ENCODE measurements around the gene AMD1.
"Not testable (repeated sequence)": the region's sequence is repeated elsewhere in the genome, so short reads cannot be mapped to it uniquely, and the experiment has no call there.

Gene AMD1

DNA sequence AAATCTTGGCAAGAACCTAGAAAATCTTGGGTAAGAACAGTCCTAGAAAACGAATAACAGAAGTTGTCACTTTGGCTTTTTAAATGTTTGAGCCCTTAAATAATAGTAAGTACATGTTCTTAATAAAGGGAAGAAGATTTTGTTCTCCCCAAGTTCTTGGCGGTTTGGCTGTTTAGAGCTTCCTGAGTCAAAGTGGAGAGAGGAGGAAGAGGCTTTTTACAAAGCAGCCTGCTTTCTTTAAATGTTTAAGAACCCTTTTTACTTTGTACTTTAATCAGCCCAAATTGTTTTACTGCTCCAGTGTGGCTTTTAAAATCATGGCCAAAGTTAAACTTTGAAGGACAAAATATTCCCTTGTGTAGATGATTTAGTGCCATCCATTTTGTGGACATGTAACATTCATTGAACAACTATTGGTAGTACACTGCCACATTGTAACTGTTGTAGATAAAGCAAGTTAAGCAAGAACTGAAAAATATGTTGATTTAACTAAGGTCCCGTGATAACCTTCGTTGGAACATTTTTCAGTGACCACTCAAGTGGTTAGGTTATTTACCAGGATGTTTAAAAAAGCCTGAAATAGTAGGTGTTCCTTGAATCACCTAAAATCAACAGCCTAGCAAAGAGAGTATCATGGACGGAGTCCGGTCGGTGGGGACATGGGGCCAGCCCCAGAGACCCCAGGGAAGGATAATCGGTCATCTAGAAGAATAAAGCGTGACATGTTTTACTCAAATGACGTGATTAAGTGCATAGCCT lies 2.4 kb downstream of the AMD1 start:
- peak overlapping the region; percentile 98 for H3K4me3 ChIP-seq (ENCODE audit: low read depth, low read length)

DNA sequence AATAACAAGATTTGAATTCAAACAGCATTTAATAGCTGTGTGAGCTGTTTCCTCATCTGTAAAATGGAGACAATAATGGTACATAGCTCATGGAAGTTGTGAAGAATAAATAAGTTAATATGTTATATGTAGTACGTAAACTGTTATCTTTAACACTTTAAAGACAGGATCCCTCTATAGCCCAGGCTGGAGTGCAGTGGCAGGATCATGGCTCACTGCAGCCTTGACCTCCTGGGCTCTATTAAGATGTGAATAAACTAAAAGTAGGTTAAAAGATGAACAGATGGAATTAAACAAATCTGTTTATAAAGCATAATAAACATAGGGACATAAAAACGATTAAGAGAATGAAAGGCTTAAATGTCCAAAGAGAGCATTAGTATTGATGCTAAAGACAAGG lies 3.0 kb downstream of the AMD1 start:
- peak overlapping the region; percentile 98 for H3K4me3 ChIP-seq (ENCODE audit: low read depth, low read length)

DNA sequence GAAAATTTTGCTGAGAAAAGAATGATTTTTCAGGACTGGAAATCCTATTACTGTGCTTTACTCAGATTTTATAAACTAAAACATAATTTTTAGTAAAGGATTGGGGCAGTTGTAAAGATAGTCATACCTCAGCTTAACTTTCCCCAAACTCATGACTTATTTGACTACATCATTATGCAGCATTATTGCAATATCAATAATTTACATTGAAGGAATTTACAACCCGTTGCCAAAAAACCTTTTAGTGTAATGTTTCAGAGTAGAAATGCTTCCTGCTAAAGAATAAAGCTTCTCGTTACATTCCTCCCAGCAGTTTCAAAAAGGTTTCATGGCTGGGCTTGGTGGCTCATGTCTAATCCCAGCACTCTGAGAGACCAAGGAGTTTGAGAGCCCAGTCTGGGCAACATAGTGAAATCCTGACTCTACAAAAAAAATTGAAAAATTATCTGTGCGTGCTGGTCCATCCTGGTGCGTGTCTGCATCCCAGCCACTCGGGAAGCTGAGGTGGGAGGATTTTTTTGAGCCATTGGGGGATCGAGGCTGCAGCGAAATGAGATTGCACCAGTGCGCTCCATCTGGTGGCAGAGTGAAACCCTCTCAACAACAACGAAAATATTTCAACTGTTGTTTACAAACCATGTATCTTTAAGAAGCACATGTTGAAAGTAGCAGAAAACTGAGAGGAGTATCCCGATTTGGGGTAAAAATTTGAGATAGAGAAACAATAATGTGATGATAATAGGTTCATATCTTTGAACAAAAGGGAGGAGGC lies 4.4 kb downstream of the AMD1 start:
- peak overlapping the region; percentile 24 for H3K4me3 ChIP-seq (ENCODE audit: low read depth, low read length)

- no peak overlapping the region for H3K4me3 ChIP-seq (ENCODE audit: low read depth, low read length)
These were observed 6.1 kb downstream of the AMD1 start for GRCh38 chr6:110880651-110881050.

DNA sequence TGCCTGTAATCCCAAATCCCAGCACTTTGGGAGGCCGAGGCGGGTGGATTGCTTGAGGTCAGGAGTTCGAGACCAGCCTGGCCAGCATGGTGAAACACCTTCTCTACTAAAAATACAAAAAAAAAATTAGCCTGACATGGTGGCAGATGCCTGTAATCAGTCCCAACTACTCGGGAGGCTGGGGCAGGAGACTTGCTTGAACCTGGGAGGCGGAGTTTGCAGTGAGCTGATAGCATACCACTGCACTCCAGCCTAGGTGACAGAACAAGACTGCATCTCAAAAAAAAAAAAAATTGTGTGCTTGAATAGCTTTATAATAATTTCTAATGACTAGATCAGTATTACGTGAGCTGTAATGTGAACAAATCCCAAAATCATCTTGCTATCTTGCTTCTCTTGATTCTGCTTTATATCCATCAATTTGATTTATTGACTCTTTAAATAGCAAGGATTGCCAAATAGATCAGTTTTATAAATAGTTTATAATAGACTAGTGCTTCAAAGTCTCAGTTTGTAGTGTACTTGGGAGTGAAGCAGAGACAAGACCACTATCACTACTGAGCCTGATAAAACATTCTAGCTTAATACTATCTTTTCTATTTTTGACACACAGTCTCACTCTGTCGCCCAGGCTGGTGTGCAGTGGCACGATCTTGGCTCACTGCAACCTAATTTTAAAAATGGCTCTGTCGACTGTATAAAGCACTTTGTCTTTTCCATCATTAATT lies 7.1 kb downstream of the AMD1 start:
- H3K4me3 ChIP-seq (ENCODE audit: low read depth, low read length): no peak overlapping the region

DNA sequence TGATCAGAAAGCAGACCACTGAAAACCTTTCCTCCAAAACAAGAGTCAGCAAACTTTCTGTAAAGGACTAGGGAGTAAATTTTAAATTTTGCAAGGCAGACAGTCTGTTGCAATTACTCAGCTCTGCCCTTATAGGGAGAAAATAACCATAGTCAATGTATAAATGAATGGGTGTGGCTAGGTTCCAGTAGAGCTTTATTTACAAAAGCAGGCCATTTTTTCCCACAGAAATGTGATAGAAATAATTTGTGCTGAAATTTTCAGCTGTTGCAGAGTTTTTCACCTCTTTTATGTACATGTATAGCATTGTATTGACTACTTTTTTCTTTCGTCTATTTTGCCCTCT lies 7.7 kb downstream of the AMD1 start:
- no peak overlapping the region for H3K4me3 ChIP-seq (ENCODE audit: low read depth, low read length)

GRCh38 chr6:110882824-110883554 lies 8.4 kb downstream of the AMD1 start:
- no peak overlapping the region for H3K4me3 ChIP-seq (ENCODE audit: low read depth, low read length)

- no peak overlapping the region for H3K4me3 ChIP-seq (ENCODE audit: low read depth, low read length)
These were observed 9.7 kb downstream of the AMD1 start for GRCh38 chr6:110884321-110884720.

DNA sequence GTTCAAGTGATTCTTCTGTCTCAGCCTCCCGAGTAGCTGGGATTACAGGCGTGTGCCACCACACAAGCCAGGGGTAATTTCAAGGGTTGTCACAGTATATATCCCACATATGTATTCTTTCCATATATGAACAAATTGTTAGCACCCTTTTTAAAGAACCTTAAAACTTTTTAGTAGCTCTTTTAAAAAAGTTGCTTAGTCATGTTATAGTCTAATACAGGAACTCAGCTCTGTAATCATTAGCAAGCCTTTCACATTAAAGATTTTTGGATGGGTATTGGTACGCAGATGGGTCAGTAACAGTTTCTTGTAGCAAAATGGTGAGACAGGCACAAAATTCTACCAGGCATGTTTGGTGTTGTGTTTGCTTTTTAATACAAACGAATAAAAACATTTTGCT lies 10.9 kb downstream of the AMD1 start:
- H3K4me3 ChIP-seq (ENCODE audit: low read depth, low read length): no peak overlapping the region

DNA sequence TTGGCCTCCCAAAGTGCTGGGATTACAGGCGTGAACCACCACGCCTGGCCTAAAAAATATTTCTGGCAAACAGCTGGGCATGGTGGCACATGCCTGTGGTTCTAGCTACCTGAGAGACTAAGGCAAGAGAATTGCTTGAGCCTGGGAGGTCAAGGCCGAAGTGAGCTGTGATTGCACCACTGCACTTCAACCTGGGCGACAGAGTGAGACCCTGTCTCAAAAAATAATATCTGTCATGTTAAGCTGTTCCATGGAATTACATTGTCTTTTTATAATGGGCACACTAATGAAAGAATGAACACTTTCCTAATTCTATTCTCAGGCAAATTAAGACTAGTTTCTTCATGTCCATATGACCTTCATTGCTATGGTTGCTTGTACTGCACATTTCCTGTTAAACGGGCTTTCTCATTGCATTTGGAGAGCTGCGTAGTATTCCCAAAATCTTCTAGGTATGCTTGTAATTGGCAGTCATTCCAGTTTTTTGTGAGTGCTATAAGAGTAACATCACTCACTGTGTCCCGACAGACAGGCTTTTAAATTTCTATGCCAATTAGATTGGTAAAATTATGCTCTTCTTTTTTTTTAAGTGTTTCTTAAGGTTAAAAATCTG lies 12.1 kb downstream of the AMD1 start:
- no peak overlapping the region for H3K4me3 ChIP-seq (ENCODE audit: low read depth, low read length)

GRCh38 chr6:110890288-110890687 lies 15.7 kb downstream of the AMD1 start:
- no peak overlapping the region for H3K4me3 ChIP-seq (ENCODE audit: low read depth, low read length)

DNA sequence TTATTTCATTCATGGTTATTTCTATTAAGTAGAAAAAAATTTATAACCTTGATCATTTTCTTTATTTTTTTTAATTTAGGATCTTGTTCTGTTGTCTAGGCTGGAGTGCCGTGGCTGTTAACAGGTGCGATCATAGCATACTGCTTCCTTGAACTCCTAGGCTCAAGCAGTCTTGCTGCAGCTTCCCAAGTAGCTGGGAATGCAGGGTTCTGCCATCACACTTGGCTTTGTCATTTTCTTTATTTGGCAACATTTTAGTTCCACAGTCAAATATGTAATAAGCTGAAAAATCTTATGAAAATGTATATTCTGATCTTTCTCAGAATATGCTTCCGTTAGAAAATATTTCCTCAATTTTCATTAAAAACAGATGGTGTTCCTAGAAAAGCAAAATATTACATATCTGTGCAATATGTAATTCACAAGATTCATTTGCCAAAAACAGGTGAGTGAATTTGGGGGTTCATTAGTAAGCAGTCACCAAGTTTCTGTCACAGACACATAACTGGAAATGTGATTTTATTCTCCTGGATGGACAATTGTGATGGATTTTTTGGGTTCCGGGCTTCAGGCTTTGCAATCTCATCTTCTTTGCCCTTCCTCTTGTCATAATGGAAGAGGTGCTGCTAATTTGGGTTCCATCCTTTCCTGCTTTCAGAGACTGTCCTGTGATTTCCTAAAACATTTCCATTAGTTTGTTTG lies 21.5 kb downstream of the AMD1 start:
- no peak overlapping the region for H3K4me3 ChIP-seq (ENCODE audit: low read depth, low read length)

DNA sequence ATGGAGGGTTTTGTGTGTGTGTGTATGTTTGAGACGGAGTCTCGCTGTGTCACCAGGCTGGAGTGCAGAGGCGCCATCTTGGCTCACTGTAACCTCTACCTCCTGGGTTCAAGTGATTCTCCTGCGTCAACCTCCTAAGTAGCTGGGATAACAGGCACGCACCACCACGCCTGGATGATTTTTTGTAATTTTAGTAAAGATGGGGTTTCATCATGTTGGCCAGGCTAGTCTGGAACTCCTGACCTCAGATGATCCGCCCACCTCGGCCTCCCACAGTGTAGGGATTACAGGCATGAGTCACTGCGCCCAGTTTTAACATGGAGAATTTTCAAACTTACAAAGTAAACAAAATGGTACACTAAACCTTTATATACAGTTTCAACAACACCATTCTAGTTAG lies 22.8 kb downstream of the AMD1 start:
- no peak overlapping the region for H3K4me3 ChIP-seq (ENCODE audit: low read depth, low read length)

- H3K4me3 ChIP-seq (ENCODE audit: low read depth, low read length): no peak overlapping the region
These were observed 23.5 kb downstream of the AMD1 start for GRCh38 chr6:110898111-110898510.

DNA sequence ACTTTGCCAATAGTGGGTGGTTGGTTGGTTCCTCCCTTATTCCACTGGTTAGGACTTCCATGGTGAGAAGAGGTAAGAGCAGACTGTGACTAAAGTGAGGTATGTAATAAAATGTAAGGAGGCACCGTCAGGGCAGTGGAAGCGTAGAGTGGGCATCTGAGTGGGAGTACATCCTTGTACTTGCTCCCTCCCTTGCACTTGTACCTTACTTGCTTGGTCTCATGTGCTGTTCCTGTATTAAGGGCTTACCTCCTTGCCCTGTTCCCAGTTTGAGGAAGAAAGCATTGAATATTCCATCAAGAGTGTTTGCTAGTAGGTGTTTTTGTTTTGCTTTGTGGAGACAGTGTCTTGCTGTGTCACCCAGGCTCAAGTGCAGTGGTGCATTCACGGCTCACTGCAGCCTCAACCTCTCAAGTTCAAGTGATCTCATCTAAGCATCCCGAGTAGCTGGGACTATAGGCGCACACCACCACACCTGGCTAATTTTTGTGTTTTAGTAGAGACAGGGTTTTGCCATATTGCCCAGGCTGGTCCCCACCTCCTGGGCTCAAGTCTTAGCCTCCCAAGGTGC lies 25.5 kb downstream of the AMD1 start:
- no peak overlapping the region for H3K4me3 ChIP-seq (ENCODE audit: low read depth, low read length)

DNA sequence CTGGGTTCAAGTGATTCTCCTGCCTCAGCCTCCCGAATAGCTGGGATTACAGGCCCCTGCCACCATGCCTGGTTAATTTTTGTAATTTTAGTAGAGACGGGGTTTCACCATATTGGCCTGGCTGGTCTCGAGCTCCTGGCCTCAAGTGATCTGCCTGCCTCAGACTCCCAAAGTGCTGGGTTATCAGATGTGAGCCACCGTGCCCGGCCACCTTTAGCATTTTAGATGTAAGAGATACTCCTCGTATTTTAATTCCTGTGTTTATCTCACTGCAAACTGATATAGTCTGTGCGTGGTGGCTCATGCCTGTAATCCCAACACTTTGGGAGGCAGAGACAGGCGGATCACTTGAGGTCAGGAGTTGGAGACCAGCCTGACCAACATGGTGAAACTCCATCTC lies 27.0 kb downstream of the AMD1 start:
- not testable (repeated sequence) for H3K4me3 ChIP-seq (ENCODE audit: low read depth, low read length)

DNA sequence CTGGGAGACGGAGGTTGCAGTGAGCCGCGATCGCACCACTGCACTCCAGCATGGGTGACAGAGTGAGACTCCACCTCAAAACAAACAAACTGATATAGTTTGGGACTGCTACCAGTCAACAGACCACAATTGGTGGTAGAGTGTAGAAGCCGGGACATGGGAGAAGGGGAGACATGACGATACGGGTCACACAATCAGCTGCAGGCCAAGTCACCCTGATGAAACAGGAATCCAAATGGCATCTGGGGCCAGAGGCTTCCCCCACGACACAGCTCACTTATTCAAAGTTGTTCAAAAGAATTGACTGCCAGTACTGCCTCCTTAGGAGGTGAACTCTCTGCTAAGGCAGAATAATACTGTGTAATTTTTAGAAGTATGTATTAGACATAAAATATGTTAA lies 27.5 kb downstream of the AMD1 start:
- no peak overlapping the region for H3K4me3 ChIP-seq (ENCODE audit: low read depth, low read length)

DNA sequence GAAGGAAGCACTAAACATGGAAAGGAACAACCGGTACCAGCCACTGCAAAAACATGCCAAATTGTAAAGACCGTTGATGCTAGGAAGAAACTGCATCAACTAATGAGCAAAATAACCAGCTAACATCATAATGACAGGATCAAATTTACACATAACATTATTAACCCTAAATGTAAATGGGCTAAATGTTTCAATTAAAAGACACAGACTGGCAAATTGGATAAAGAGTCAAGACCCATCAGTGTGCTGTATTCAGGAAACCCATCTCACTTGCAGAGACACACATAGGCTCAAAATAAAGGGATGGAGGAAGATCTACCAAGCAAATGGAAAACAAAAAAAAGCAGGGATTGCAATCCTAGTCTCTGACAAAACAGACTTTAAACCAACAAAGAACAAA lies 31.7 kb downstream of the AMD1 start:
- not testable (repeated sequence) for H3K4me3 ChIP-seq (ENCODE audit: low read depth, low read length)

DNA sequence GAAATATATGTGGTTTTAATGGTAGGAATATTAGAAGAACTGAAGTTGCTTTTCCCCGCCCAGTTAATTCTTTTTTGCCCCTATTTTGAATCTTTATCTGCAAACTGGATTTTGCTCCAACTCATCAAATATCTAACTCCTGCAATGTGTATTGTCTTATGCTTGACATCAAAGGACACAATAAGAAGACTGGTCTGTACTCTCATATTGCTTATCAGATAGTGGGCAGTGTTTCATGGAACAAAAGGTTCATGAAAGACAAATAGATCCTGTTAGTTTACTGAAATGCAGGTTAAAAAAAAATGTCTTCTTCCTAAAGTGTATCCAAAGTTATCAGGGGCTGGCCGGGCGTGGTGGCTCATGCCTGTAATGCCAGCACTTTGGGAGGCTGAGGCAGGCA lies 56.2 kb downstream of the AMD1 start:
- H3K4me3 ChIP-seq (ENCODE audit: low read depth, low read length): no peak overlapping the region

- no peak overlapping the region for H3K4me3 ChIP-seq (ENCODE audit: low read depth, low read length)
These were observed 59.3 kb downstream of the AMD1 start for GRCh38 chr6:110933912-110934311.

Measured in iPS-11a (cell line).